Esophagus muscularis mucosa (tissue), 4 donors: ENCODE measurements around the gene GNA12.
A peak's percentile ranks its signal among the peaks of the same experiment; 100 is the strongest.

Experiments used
- EP300 ChIP-seq: sonication (generic); formaldehyde crosslinking; IDR thresholded peaks from one replicate; pipeline ENCODE4 v1.6.1; 2017; ENCODE audit warnings: antibody characterized with exemption
- POLR2A ChIP-seq: fragments of 450-650 bp; IDR thresholded peaks from one replicate; pipeline ENCODE4 v1.6.1; 2017; ENCODE audit warnings: antibody characterized with exemption, moderate library complexity, mild to moderate bottlenecking, low read depth
- POLR2AphosphoS5 ChIP-seq, 2 donors: sonication (generic); formaldehyde crosslinking; IDR thresholded peaks; one replicate each; pipeline ENCODE4 v1.6.1; 2017; ENCODE audit warnings: antibody characterized with exemption in 2 of 2
- TF ChIP-seq, protein P1 (sequence below), 3 experiments: fragments of 200-600 bp in 2 of 3; fragments of 450-650 bp in 1 of 3; sonication (generic) in 2 of 3; IDR thresholded peaks; one replicate each; pipeline ENCODE4 v1.5.1; 2017 to 2019; ENCODE audit warnings: antibody characterized with exemption in 3 of 3, mild to moderate bottlenecking in 2 of 3, moderate library complexity in 1 of 3

DNA sequence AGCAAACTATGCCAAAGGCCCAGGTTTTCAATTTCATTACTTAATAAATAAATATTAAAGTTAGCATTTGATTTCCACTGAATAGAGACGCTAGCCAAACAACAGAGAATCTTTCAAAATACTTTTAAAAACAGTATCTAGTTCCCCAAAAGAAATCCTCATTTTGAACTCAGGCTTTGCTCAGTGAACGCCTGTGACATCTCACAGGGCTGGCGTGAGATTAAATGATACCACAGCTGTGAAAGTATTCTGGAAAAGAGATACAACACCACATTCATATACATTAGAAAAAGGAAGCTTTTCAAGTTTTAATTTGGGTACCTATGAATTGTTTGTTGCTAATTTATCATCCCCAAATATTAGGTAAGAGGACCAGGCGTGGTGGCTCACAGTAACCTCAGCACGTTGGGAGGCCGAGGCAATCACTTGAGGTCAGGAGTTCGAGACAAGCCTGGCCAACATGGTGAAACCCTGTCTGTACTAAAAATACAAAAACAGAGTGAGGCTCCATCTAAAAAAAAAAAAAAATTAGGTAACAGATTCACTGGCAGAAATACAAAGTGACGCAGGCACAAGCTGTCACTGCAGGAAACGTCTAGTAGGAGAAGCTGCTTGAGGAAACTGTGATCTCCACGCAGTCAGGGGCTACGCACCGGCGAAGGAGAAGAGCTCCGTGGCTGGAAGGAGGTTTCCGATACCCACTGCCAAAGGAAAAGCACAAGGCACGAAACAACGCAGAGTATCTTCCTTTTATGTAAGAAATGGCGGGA is 106.2 kb downstream of the GNA12 start:
- TF ChIP-seq POLR2A (no peak), POLR2AphosphoS5 (IDR thresholded peaks at IDR 0.05) (peak; percentile 64 to 76), EP300 (no peak)
- TF ChIP-seq, protein P1, sequence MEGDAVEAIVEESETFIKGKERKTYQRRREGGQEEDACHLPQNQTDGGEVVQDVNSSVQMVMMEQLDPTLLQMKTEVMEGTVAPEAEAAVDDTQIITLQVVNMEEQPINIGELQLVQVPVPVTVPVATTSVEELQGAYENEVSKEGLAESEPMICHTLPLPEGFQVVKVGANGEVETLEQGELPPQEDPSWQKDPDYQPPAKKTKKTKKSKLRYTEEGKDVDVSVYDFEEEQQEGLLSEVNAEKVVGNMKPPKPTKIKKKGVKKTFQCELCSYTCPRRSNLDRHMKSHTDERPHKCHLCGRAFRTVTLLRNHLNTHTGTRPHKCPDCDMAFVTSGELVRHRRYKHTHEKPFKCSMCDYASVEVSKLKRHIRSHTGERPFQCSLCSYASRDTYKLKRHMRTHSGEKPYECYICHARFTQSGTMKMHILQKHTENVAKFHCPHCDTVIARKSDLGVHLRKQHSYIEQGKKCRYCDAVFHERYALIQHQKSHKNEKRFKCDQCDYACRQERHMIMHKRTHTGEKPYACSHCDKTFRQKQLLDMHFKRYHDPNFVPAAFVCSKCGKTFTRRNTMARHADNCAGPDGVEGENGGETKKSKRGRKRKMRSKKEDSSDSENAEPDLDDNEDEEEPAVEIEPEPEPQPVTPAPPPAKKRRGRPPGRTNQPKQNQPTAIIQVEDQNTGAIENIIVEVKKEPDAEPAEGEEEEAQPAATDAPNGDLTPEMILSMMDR (IDR thresholded peaks at IDR 0.05) = no peak
